Mesothelial cell of epicardium (in vitro differentiated cells): Measurements from ENCODE around the gene ITK. TPM values are rescaled to one million over a fixed set of nuclear protein-coding genes. Genes with fewer than 3 reads are reported as not detected.
"Not testable (repeated sequence)": the region's sequence is repeated elsewhere in the genome, so short reads cannot be mapped to it uniquely, and the experiment has no call there.

ENCODE experiments used
- DNase-seq, 2 experiments: peaks; one replicate each; pipeline ENCODE4 v3.0.0; 2021; ENCODE audit warnings: low spot score in 2 of 2; ENCODE audit not compliant: unreplicated experiment in 2 of 2
- H3K27ac Mint-ChIP-seq: 2 replicates; pipeline ENCODE4 v1.8.0; 2021; ENCODE audit warnings: mixed read lengths
- H3K27me3 Mint-ChIP-seq: 2 replicates; pipeline ENCODE4 v1.8.0; 2021; ENCODE audit warnings: low read depth, mixed read lengths
- H3K36me3 Mint-ChIP-seq: 2 replicates; pipeline ENCODE4 v1.8.0; 2021; ENCODE audit warnings: mixed read lengths
- H3K4me1 Mint-ChIP-seq: 2 replicates; pipeline ENCODE4 v1.8.0; 2021; ENCODE audit warnings: mixed read lengths
- H3K4me3 Mint-ChIP-seq: 2 replicates; pipeline ENCODE4 v1.8.0; 2021; ENCODE audit warnings: mild to moderate bottlenecking, moderate library complexity, mixed read lengths
- H3K9me3 Mint-ChIP-seq: 2 replicates; pipeline ENCODE4 v1.8.0; 2021; ENCODE audit warnings: mixed read lengths
- CTCF ChIP-seq: fragments of 200-600 bp; sonication (generic); IDR thresholded peaks from one replicate; pipeline ENCODE4 v1.5.0; 2021; ENCODE audit warnings: antibody characterized with exemption; ENCODE audit not compliant: unreplicated experiment
- total RNA-seq: library from RNA; stranded (reverse); gene quantifications from 3 replicates; pipeline ENCODE4 v1.2.1, GENCODE V29; 2021

ITK gene
- total RNA-seq, 1 donor from 2014 or later: 0.09 TPM

GRCh38 chr5:157201857-157202256 is 21.2 kb downstream of the ITK start:
- Mint-ChIP-seq H3K4me3 (no peak overlapping the region), H3K36me3 (no peaks in the 10 kb centered on the region), H3K4me1 (no peaks in the 10 kb centered on the region), H3K9me3 (no peaks in the 10 kb centered on the region), H3K27ac (no peak overlapping the region), H3K27me3 (peaks cover 28% of the 10 kb centered on the region)
- no peak for DNase-seq
- TF ChIP-seq CTCF: no peak

GRCh38 chr5:157203417-157203816 is 22.8 kb downstream of the ITK start:
- Mint-ChIP-seq H3K27ac (no peak overlapping the region), H3K36me3 (no peaks in the 10 kb centered on the region), H3K4me3 (no peak overlapping the region), H3K9me3 (no peaks in the 10 kb centered on the region), H3K27me3 (peaks cover 21% of the 10 kb centered on the region), H3K4me1 (no peaks in the 10 kb centered on the region)
- TF ChIP-seq CTCF: no peak
- DNase-seq: no peak

GRCh38 chr5:157204765-157205164 is 24.1 kb downstream of the ITK start:
- Mint-ChIP-seq H3K36me3 (no peaks in the 10 kb centered on the region), H3K27ac (no peak overlapping the region), H3K4me1 (no peaks in the 10 kb centered on the region), H3K27me3 (peaks cover 12% of the 10 kb centered on the region), H3K9me3 (no peaks in the 10 kb centered on the region), H3K4me3 (no peak overlapping the region)
- no peak for DNase-seq
- TF ChIP-seq CTCF: no peak

GRCh38 chr5:157205708-157206107 is 25.1 kb downstream of the ITK start:
- Mint-ChIP-seq H3K4me3 (no peak overlapping the region), H3K4me1 (no peaks in the 10 kb centered on the region), H3K9me3 (no peaks in the 10 kb centered on the region), H3K27me3 (peaks cover 10% of the 10 kb centered on the region), H3K27ac (no peak overlapping the region), H3K36me3 (no peaks in the 10 kb centered on the region)
- DNase-seq: no peak
- no peak for TF ChIP-seq CTCF

GRCh38 chr5:157210652-157211051 is 30.0 kb downstream of the ITK start:
- not testable (repeated sequence) for H3K4me3 Mint-ChIP-seq, H3K4me1 Mint-ChIP-seq, H3K27ac Mint-ChIP-seq, H3K36me3 Mint-ChIP-seq, H3K9me3 Mint-ChIP-seq, DNase-seq, H3K27me3 Mint-ChIP-seq

GRCh38 chr5:157212307-157212706 is 31.7 kb downstream of the ITK start:
- Mint-ChIP-seq H3K4me3 (no peak overlapping the region), H3K9me3 (no peaks in the 10 kb centered on the region), H3K27me3 (peaks cover 6% of the 10 kb centered on the region), H3K27ac (no peak overlapping the region), H3K36me3 (no peaks in the 10 kb centered on the region), H3K4me1 (no peaks in the 10 kb centered on the region)
- no peak for DNase-seq
- no peak for TF ChIP-seq CTCF
